HG02840 (cell line): ENCODE results near the gene ACAD8.
A peak's percentile ranks its signal among the peaks of the same experiment; 100 is the strongest.

Source experiments
- ATAC-seq: cut with Tn5 transposase; IDR thresholded peaks from one replicate; pipeline ENCODE4 v1.9.1; 2021; ENCODE audit warnings: mild to moderate bottlenecking, moderate library complexity, moderate number of reproducible peaks; ENCODE audit not compliant: unreplicated experiment, low FRiP score

ACAD8 gene

GRCh38 chr11:134253188-134253993, at the start of gene ACAD8, which contains the start of gene THYN1:
TSS of gene ACAD8 (plus strand) at chr11:134253568. CDS start at chr11:134253601, 33 bp downstream.
TSS of gene THYN1 (minus strand) at chr11:134253352. CDS start at chr11:134252882, 470 bp downstream.
- ATAC-seq = peak; percentile 99

- ATAC-seq = no peak
Observed at GRCh38 chr11:134205729-134206128, 47.6 kb upstream of the ACAD8 start.

GRCh38 chr11:134206185-134206584, 47.2 kb upstream of the ACAD8 start:
- ATAC-seq = no peak

GRCh38 chr11:134207538-134208239, 45.7 kb upstream of the ACAD8 start:
- ATAC-seq = no peak

- ATAC-seq = no peak
Observed at GRCh38 chr11:134215836-134216235, 37.5 kb upstream of the ACAD8 start.

- ATAC-seq = no peak
Observed at GRCh38 chr11:134216816-134217215, 36.6 kb upstream of the ACAD8 start.

- ATAC-seq = no peak
Observed at GRCh38 chr11:134223121-134223520, 30.2 kb upstream of the ACAD8 start.

- peak; percentile 79 for ATAC-seq
Observed at GRCh38 chr11:134223836-134224709, 29.3 kb upstream of the ACAD8 start, which contains the start of the genes NCAPD3 and VPS26B. TSS of gene NCAPD3 (minus strand) at chr11:134223967. CDS start at chr11:134223926, 41 bp downstream. TSS of gene VPS26B (plus strand) at chr11:134224671. CDS start at chr11:134225123, 452 bp downstream.

- peak; percentile 2 for ATAC-seq
Observed at GRCh38 chr11:134224710-134225664, 28.4 kb upstream of the ACAD8 start.

GRCh38 chr11:134226806-134227325, 26.5 kb upstream of the ACAD8 start:
- no peak for ATAC-seq

- ATAC-seq = peak; percentile 46
Observed at GRCh38 chr11:134228625-134229024, 24.7 kb upstream of the ACAD8 start.

- no peak for ATAC-seq
Observed at GRCh38 chr11:134229126-134229790, 24.1 kb upstream of the ACAD8 start.

GRCh38 chr11:134230339-134230738, 23.0 kb upstream of the ACAD8 start:
- ATAC-seq = no peak

GRCh38 chr11:134231958-134232659, 21.3 kb upstream of the ACAD8 start:
- no peak for ATAC-seq

GRCh38 chr11:134233729-134234179, 19.6 kb upstream of the ACAD8 start:
- ATAC-seq = no peak

- no peak for ATAC-seq
Observed at GRCh38 chr11:134235399-134235798, 18.0 kb upstream of the ACAD8 start.

- ATAC-seq = no peak
Observed at GRCh38 chr11:134236834-134237556, 16.4 kb upstream of the ACAD8 start.
